A549 treated with DMSO at 1 μM for 4 hours (cell line): ENCODE results near the gene CYGB. TPM values are rescaled to one million over a fixed set of nuclear protein-coding genes. Genes with fewer than 3 reads are reported as not detected.

Experiments
- total RNA-seq: library from RNA; stranded (reverse); fragments of 200-300 nt; extraction: Qiagen RNA extraction; gene quantifications from 5 replicates; pipeline ENCODE4 v1.2.3, GENCODE V29; 2022; ENCODE audit warnings: low read depth

CYGB gene
- 0.77 to 2.0 TPM (median 1.0 TPM) in 5 replicates for total RNA-seq

GRCh38 chr17:76537578-76538280 is at the start of gene CYGB:
Gene CYGB (minus strand): TSS chr17:76537709. CDS start chr17:76537542, 167 bp downstream.

GRCh38 chr17:76585649-76586593 is 48.4 kb upstream of the CYGB start, which contains the start of gene ST6GALNAC2:
Gene ST6GALNAC2 (minus strand): TSS chr17:76585860. CDS start chr17:76585808, 52 bp downstream.

GRCh38 chr17:76539631-76540271 is 2.2 kb upstream of the CYGB start, which contains the start of gene PRCD:
Gene PRCD (plus strand): TSS chr17:76540044. CDS start chr17:76540142, 98 bp downstream.

GRCh38 chr17:76501018-76501826 is 36.3 kb downstream of the CYGB start, which contains the start of gene RHBDF2:
Gene RHBDF2 (minus strand): TSS chr17:76501423. CDS start chr17:76481524, 19,899 bp downstream.

Other genes with a start within 250 kb of the CYGB start
- 0.69 to 1.8 TPM (median 1.0 TPM) in 5 replicates for gene QRICH2, start 229.4 kb downstream of the CYGB start, total RNA-seq
- gene PRPSAP1, start 183.8 kb downstream of the CYGB start, total RNA-seq = 48.3 to 74.6 TPM (median 65.8 TPM) in 5 replicates
- gene SPHK1, start 153.1 kb downstream of the CYGB start, total RNA-seq = 50.8 to 65.0 TPM (median 62.2 TPM) in 5 replicates
- 33.3 to 38.6 TPM (median 37.6 TPM) in 5 replicates for gene UBE2O, start 84.6 kb downstream of the CYGB start, total RNA-seq
- gene AANAT, start 70.1 kb downstream of the CYGB start, total RNA-seq = 0.21 to 0.41 TPM (median 0.29 TPM) in 4 of 5 replicates, not detected in the other
- 44.6 to 76.6 TPM (median 66.4 TPM) in 5 replicates for gene RHBDF2, start 36.3 kb downstream of the CYGB start, total RNA-seq
- not detected in 5 replicates for gene PRCD, start 2.3 kb upstream of the CYGB start, total RNA-seq
- 0.18 to 0.52 TPM (median 0.25 TPM) in 5 replicates for gene ST6GALNAC2, start 48.2 kb upstream of the CYGB start, total RNA-seq
- 0.15 to 0.44 TPM (median 0.30 TPM) in 4 of 5 replicates, not detected in the other for gene ST6GALNAC1, start 106.0 kb upstream of the CYGB start, total RNA-seq
- gene MXRA7, start 173.3 kb upstream of the CYGB start, total RNA-seq = 57.1 to 72.0 TPM (median 64.7 TPM) in 5 replicates
- gene JMJD6, start 188.9 kb upstream of the CYGB start, total RNA-seq = 65.6 to 84.7 TPM (median 78.9 TPM) in 5 replicates
- 56.3 to 67.2 TPM (median 60.6 TPM) in 5 replicates for gene METTL23, start 189.1 kb upstream of the CYGB start, total RNA-seq
- 404 to 467 TPM (median 440 TPM) in 5 replicates for gene SRSF2, start 199.6 kb upstream of the CYGB start, total RNA-seq
- 21.3 to 24.2 TPM (median 21.8 TPM) in 5 replicates for gene MFSD11, start 200.4 kb upstream of the CYGB start, total RNA-seq